GM18499 (cell line): ENCODE data around the gene ZNF503.

ENCODE experiments used
- ATAC-seq: cut with Tn5 transposase; IDR thresholded peaks from one replicate; pipeline ENCODE4 v1.9.1; 2021; ENCODE audit warnings: moderate number of reproducible peaks; ENCODE audit not compliant: insufficient read depth, unreplicated experiment

ZNF503 gene

GRCh38 chr10:75407713-75408508 lies 6.3 kb upstream of the ZNF503 start:
- no peak for ATAC-seq

GRCh38 chr10:75407224-75407712 lies 5.7 kb upstream of the ZNF503 start:
- ATAC-seq: no peak

GRCh38 chr10:75406462-75407223 lies 5.1 kb upstream of the ZNF503 start:
- ATAC-seq: no peak

GRCh38 chr10:75405598-75406461 lies 4.3 kb upstream of the ZNF503 start:
- no peak for ATAC-seq

GRCh38 chr10:75404815-75405597 lies 3.4 kb upstream of the ZNF503 start:
- no peak for ATAC-seq

- ATAC-seq: no peak
These were observed 2.6 kb upstream of the ZNF503 start for GRCh38 chr10:75403939-75404814.

GRCh38 chr10:75403144-75403938 lies 1.8 kb upstream of the ZNF503 start:
- ATAC-seq: no peak

GRCh38 chr10:75402486-75403143 lies 1.1 kb upstream of the ZNF503 start:
- no peak for ATAC-seq

GRCh38 chr10:75400771-75401568 lies 594 bp downstream of the ZNF503 start:
- no peak for ATAC-seq

GRCh38 chr10:75400163-75400770 lies 1.3 kb downstream of the ZNF503 start:
- no peak for ATAC-seq

GRCh38 chr10:75399461-75400162 lies 2.0 kb downstream of the ZNF503 start:
- ATAC-seq: no peak

GRCh38 chr10:75398692-75399460 lies 2.7 kb downstream of the ZNF503 start:
- ATAC-seq: no peak

- no peak for ATAC-seq
These were observed 3.3 kb downstream of the ZNF503 start for GRCh38 chr10:75398200-75398691.

GRCh38 chr10:75397496-75398199 lies 3.9 kb downstream of the ZNF503 start:
- ATAC-seq: no peak
